ENCODE data around the gene KRTAP10-10.

- TF ChIP-seq CHD1 (IDR thresholded peaks at IDR 0.05; ENCODE audit: low read depth, low read length) (no peak), RNF2 (IDR thresholded peaks at IDR 0.05; ENCODE audit: borderline replicate concordance, low read depth, low read length, missing control alignments, poor library complexity, severe bottlenecking) (no peak), POLR2A (IDR thresholded peaks at IDR 0.05; ENCODE audit: control extremely low read depth in 1 of 2, low read depth in 2 of 2, low read length in 2 of 2) (no peak)
These were observed 10.9 kb upstream of the KRTAP10-10 start for GRCh38 chr21:44626262-44626661.

Data from H1 (cell line).